Right cardiac atrium (tissue), 5 donors: ENCODE measurements around the gene RBFOX2. TPM values are rescaled to one million over a fixed set of nuclear protein-coding genes. Genes with fewer than 3 reads are reported as not detected.
"Not testable (repeated sequence)": the region's sequence is repeated elsewhere in the genome, so short reads cannot be mapped to it uniquely, and the experiment has no call there.

Experiments
- ATAC-seq, 2 donors: fragments of 200-7000 bp; cut with Tn5 transposase; one replicate each; pipeline versions ENCODE4 v1.8.0 to v1.9.1; 2020; ENCODE audit warnings: moderate library complexity in 2 of 2, mild to moderate bottlenecking in 1 of 2
- DNase-seq, 3 donors: peaks; one replicate each; pipeline ENCODE4 v3.0.0-alpha.2; 2020
- H3K27ac ChIP-seq: one replicate; pipeline ENCODE4 v1.5.1; 2013; ENCODE audit warnings: mild to moderate bottlenecking, low read length, control low read depth, moderate library complexity
- H3K27me3 ChIP-seq: one replicate; pipeline ENCODE4 v1.6.1; 2013; ENCODE audit not compliant: control insufficient read depth, insufficient read depth
- H3K4me1 ChIP-seq: one replicate; pipeline ENCODE4 v1.6.1; 2013; ENCODE audit warnings: low read length; ENCODE audit not compliant: control insufficient read depth, insufficient read depth
- H3K4me3 ChIP-seq: one replicate; pipeline ENCODE4 v1.5.1; 2013; ENCODE audit warnings: low read length, control low read depth
- H3K9me3 ChIP-seq: one replicate; pipeline ENCODE4 v1.6.1; 2013; ENCODE audit warnings: low read length; ENCODE audit not compliant: control insufficient read depth
- WGBS: extraction: QIAGEN DNeasy Blood & Tissue Kit; methylation state at CpG from one replicate; pipeline ENCODE4 v1.1.7; 2013; 5-methylcytosine and 5-hydroxymethylcytosine counted together
- intact Hi-C, 4 donors: fragments of 100-400 bp; cut with DNase I; formaldehyde crosslinking; loops; one replicate each; pipeline versions ENCODE4 v1.11.0 to v1.14.0; 2022 to 2023
- polyA plus RNA-seq: library from polyadenylated mRNA; stranded (reverse); fragments of 200-250 nt; gene quantifications from one replicate; pipeline ENCODE4 v1.2.3, GENCODE V29; 2013
- total RNA-seq, 4 donors: library from RNA; stranded (reverse); fragmentation: NEBNext Ultra II Directional; extraction: Animal tissue kit (Norgen Biotek cat#: 25700); gene quantifications; one replicate each; pipeline ENCODE4 v1.2.1, GENCODE V29; 2021
- donor health status: healthy with polysubstance abuse.
- donor health status: DM: no; HTN: yes; CAD: no.
- donor health status: DM: no; HTN: no; CAD: no.
- donor health status: DM: no; HTN: yes; CAD: no; lungs with severe emphysema.
- donor health status: DM: yes; HTN: yes; CAD: no.

RBFOX2 gene
- total and polyA plus RNA-seq, 5 donors, result 36.7 to 89.8 (median 73.6) TPM

DNA sequence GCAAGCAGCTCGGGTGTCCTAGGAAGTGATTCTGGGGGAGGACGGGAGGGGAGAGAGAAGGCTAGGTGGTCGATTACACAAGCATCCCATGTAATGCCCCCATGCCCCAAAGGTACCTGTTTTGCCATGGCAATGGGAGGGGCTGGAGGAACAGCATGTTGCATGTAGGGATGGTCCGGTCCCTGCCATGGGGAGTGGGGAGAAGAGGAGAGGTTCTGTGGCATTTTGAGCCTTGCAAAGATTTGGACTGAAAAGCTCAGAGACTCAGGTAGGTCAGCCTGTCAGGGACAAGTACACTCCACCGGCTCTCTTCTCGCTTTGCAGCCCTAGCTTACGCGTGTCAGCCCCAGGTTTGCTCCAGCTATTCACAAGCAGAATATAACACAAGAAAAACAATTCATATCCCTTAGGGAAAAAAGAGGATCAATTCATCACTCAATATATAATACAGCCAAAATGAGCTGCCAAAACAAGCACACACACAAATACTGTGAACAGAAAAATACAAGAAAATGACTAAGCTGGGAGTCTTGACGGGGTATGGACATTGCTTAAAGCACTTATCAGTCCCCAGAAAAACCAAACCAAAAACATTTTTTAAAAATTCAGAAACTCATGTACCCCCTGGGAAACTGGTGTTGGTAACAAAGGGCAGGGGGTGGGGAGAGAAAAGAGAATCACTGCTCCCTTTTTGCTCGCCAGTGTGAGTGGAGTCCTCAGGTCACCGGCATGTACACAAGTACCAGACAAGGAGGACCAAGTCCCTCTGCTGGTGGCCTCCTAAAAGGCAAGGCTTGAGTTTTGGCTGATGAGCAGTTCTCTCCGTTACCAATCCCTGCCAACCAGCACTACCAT, 289.3 kb downstream of the RBFOX2 start:
- intact Hi-C loops, result loop anchor here in 1 of 4 donors (10.0 kb wide), 1 partner anchor 395 kb away; no protein-coding TSS in a partner anchor
- no peak overlapping the region for H3K27ac ChIP-seq
- H3K4me3 ChIP-seq, result no peak overlapping the region
- 74% methylated on average over 12 of the region's 12 CpGs for WGBS
- H3K9me3 ChIP-seq, result no peaks in the 10 kb centered on the region
- H3K4me1 ChIP-seq, result peaks cover 16% of the 10 kb centered on the region
- ATAC-seq, result peak; percentile 36 to 57
- peak in 1 of 3 donors; percentile 61 for DNase-seq
- no peaks in the 10 kb centered on the region for H3K27me3 ChIP-seq

DNA sequence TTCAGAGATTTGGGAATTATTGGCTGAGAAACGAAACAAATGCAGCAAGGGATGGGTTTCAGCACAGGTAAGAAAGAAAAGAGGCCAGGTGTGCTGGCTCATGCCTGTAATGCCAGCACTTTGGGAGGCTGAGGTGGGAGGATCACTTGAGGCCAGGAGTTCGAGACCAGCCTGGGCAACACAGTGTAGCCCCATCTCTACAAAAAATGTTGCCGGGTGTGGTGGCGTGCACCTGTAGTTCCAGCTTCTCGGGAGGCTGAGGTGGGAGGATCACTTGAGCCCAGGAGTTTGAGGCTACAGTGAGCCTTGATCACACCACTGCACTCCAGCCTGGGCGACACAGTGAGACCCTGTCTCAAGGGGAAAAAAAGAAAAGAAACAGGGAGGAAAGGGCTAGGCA, 290.7 kb downstream of the RBFOX2 start:
- ATAC-seq, DNase-seq, H3K27ac ChIP-seq, H3K4me3 ChIP-seq, H3K9me3 ChIP-seq, H3K27me3 ChIP-seq: not testable (repeated sequence)
- intact Hi-C loops, result loop anchor here in 1 of 4 donors (10.0 kb wide), 1 partner anchor 397 kb away; no protein-coding TSS in a partner anchor
- WGBS, result 96% methylated on average over 6 of the region's 6 CpGs
- H3K4me1 ChIP-seq, result peaks cover 16% of the 10 kb centered on the region

- ATAC-seq (no peak), DNase-seq (no peak)
- Histone ChIP-seq H3K9me3 (no peaks in the 10 kb centered on the region), H3K27ac (no peak overlapping the region), H3K4me1 (peaks cover 7% of the 10 kb centered on the region), H3K4me3 (no peak overlapping the region), H3K27me3 (no peaks in the 10 kb centered on the region)
- WGBS, result 81% methylated on average over 12 of the region's 12 CpGs
- intact Hi-C loops, result loop anchor here in 1 of 4 donors (10.0 kb wide), 1 partner anchor 398 kb away; no protein-coding TSS in a partner anchor
These were observed 291.9 kb downstream of the RBFOX2 start for GRCh38 chr22:35736701-35737100.

- WGBS, result 96% methylated on average over 5 of the region's 5 CpGs
- intact Hi-C loops, result loop anchor here in 1 of 4 donors (10.0 kb wide), 1 partner anchor 399 kb away; no protein-coding TSS in a partner anchor
- Histone ChIP-seq H3K9me3 (no peaks in the 10 kb centered on the region), H3K27ac (no peak overlapping the region), H3K4me1 (peaks cover 7% of the 10 kb centered on the region), H3K4me3 (no peak overlapping the region), H3K27me3 (no peaks in the 10 kb centered on the region)
- DNase-seq, result no peak
- ATAC-seq, result no peak
These were observed 292.5 kb downstream of the RBFOX2 start for GRCh38 chr22:35736166-35736565.

DNA sequence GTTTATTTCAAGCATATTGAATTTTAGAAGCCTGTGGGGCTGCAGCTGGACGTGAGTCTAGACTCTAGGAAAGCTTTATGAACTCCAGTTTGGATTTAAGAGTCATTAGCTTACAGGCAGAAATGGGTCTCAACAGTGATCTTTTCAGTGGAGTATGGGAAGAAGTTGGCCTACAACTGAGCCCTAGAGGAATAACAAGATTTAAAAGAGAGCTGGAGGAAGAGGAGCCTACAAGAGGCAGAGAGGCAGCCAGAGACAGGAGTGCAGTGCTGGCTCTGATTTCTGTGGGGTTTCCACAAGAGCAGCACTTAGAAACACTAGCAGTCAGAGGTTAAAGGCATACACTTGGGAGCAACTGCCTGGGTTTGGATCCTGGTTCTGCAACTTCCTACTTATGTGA, 293.1 kb downstream of the RBFOX2 start:
- H3K27ac ChIP-seq, result no peak overlapping the region
- peaks cover 7% of the 10 kb centered on the region for H3K4me1 ChIP-seq
- H3K9me3 ChIP-seq, result no peaks in the 10 kb centered on the region
- intact Hi-C loops, result loop anchor here in 1 of 4 donors (10.0 kb wide), 1 partner anchor 399 kb away; no protein-coding TSS in a partner anchor
- ATAC-seq (no peak), DNase-seq (no peak)
- 63% methylated on average over 1 of the region's 1 CpG for WGBS
- no peaks in the 10 kb centered on the region for H3K27me3 ChIP-seq
- no peak overlapping the region for H3K4me3 ChIP-seq

GRCh38 chr22:35734517-35734827, 294.2 kb downstream of the RBFOX2 start:
- Histone ChIP-seq H3K27me3 (no peaks in the 10 kb centered on the region), H3K4me3 (no peak overlapping the region), H3K4me1 (peaks cover 4% of the 10 kb centered on the region), H3K9me3 (no peaks in the 10 kb centered on the region), H3K27ac (no peak overlapping the region)
- ATAC-seq (no peak), DNase-seq (no peak)
- WGBS, result 82% methylated on average over 7 of the region's 7 CpGs
- intact Hi-C loops, result loop anchor here in 1 of 4 donors (10.0 kb wide), 1 partner anchor 400 kb away; no protein-coding TSS in a partner anchor

DNA sequence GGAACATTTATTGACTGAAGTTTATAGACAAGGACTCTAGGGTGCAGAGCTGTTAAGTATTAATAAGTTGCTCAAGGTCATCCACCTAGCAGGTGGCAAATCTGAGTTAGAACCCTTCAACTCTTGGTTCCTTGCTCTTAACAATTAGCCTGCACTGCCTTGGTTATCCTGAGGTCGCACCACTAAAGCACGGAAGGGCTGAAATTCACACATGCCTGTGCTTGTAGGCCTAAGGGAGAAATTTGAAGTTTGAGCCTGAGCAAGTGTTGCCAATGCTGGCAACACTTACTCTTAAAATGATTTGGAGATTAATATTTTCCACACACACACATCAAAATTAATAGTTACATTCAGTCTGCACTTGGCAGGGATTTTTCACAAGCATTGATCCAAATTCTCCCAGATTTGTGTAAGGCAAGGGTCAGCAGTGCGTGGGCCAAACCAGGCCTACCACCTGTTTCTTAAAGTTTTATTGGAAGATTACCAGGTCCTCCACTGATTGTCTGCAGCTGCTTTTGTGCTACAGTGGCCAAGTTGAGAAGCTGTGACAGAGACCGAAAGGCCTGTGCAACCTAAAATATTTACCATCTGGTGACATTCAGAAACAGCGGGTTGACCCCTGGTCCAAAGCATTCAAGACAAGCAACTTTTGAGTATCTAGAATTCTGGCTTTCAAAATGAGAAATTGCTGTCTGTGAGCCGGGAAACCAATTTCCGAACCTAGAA, 294.7 kb downstream of the RBFOX2 start:
- Histone ChIP-seq H3K4me3 (no peak overlapping the region), H3K9me3 (no peaks in the 10 kb centered on the region), H3K4me1 (peaks cover 1% of the 10 kb centered on the region), H3K27ac (no peak overlapping the region), H3K27me3 (no peaks in the 10 kb centered on the region)
- ATAC-seq, result peak in 1 of 2 donors; percentile 38
- no peak for DNase-seq
- WGBS, result 68% methylated on average over 7 of the region's 7 CpGs
- intact Hi-C loops, result loop anchor here in 1 of 4 donors (10.0 kb wide), 1 partner anchor 401 kb away; no protein-coding TSS in a partner anchor

GRCh38 chr22:35733036-35733435, 295.6 kb downstream of the RBFOX2 start:
- no peaks in the 10 kb centered on the region for H3K27me3 ChIP-seq
- no peaks in the 10 kb centered on the region for H3K9me3 ChIP-seq
- H3K27ac ChIP-seq, result no peak overlapping the region
- ATAC-seq (no peak), DNase-seq (no peak)
- intact Hi-C loops, result loop anchor here in 1 of 4 donors (10.0 kb wide), 1 partner anchor 402 kb away; no protein-coding TSS in a partner anchor
- 88% methylated on average over 10 of the region's 10 CpGs for WGBS
- no peak overlapping the region for H3K4me3 ChIP-seq
- H3K4me1 ChIP-seq, result no peaks in the 10 kb centered on the region

GRCh38 chr22:35732116-35732515, 296.5 kb downstream of the RBFOX2 start:
- intact Hi-C loops, result loop anchor here in 1 of 4 donors (10.0 kb wide), 1 partner anchor 403 kb away; no protein-coding TSS in a partner anchor
- WGBS, result 95% methylated on average over 9 of the region's 9 CpGs
- no peak for DNase-seq

GRCh38 chr22:35731321-35731720, 297.3 kb downstream of the RBFOX2 start:
- 82% methylated on average over 10 of the region's 10 CpGs for WGBS
- H3K27me3 ChIP-seq, result no peaks in the 10 kb centered on the region
- no peak overlapping the region for H3K27ac ChIP-seq
- no peak for ATAC-seq
- no peaks in the 10 kb centered on the region for H3K9me3 ChIP-seq
- no peak for DNase-seq
- H3K4me3 ChIP-seq, result no peak overlapping the region
- H3K4me1 ChIP-seq, result peaks cover 4% of the 10 kb centered on the region
- intact Hi-C loops, result loop anchor here in 1 of 4 donors (10.0 kb wide), 1 partner anchor 403 kb away; no protein-coding TSS in a partner anchor

More at GRCh38 chr22:35732116-35732515, 296.5 kb downstream of the RBFOX2 start:
- Histone ChIP-seq H3K4me3 (no peak overlapping the region), H3K27ac (no peak overlapping the region), H3K4me1 (peaks cover 4% of the 10 kb centered on the region), H3K9me3 (no peaks in the 10 kb centered on the region), H3K27me3 (no peaks in the 10 kb centered on the region)
- ATAC-seq, result no peak

GRCh38 chr22:35729309-35729698, 299.3 kb downstream of the RBFOX2 start:
- Histone ChIP-seq H3K4me3 (no peak overlapping the region), H3K27me3 (no peaks in the 10 kb centered on the region), H3K27ac (no peak overlapping the region), H3K9me3 (no peaks in the 10 kb centered on the region), H3K4me1 (peaks cover 4% of the 10 kb centered on the region)
- ATAC-seq (no peak), DNase-seq (no peak)
- intact Hi-C loops, result no loop called here
- WGBS, result 93% methylated on average over 2 of the region's 2 CpGs
